HG03095 (cell line): ENCODE measurements around the gene KLHL12.

Experiments
- ATAC-seq: cut with Tn5 transposase; IDR thresholded peaks from one replicate; pipeline ENCODE4 v1.9.1; 2021; ENCODE audit warnings: moderate library complexity; ENCODE audit not compliant: unreplicated experiment

KLHL12 gene

GRCh38 chr1:202844259-202844658 lies 82.8 kb downstream of the KLHL12 start:
- ATAC-seq, result no peak

- ATAC-seq, result no peak
Observed at GRCh38 chr1:202843081-202843480, 84.0 kb downstream of the KLHL12 start.
